SU-DHL-6 (cell line): ENCODE data around the gene COG5.

Source experiments
- EZH2phosphoT487 ChIP-seq: fragments of 200-600 bp; sonication (generic), shearing (Covaris generic); conservative IDR thresholded peaks from 2 replicates; pipeline ENCODE4 v1.6.1; 2018; ENCODE audit warnings: mild to moderate bottlenecking, antibody characterized with exemption, low read length, moderate library complexity, mixed read lengths
- TF ChIP-seq, protein P1 (sequence below): fragments of 200-600 bp; sonication (generic); IDR thresholded peaks from one replicate; pipeline ENCODE4 v1.5.1; 2017; ENCODE audit warnings: antibody characterized with exemption, mild to moderate bottlenecking, low read length, moderate library complexity; ENCODE audit not compliant: insufficient read depth, poor library complexity, severe bottlenecking

DNA sequence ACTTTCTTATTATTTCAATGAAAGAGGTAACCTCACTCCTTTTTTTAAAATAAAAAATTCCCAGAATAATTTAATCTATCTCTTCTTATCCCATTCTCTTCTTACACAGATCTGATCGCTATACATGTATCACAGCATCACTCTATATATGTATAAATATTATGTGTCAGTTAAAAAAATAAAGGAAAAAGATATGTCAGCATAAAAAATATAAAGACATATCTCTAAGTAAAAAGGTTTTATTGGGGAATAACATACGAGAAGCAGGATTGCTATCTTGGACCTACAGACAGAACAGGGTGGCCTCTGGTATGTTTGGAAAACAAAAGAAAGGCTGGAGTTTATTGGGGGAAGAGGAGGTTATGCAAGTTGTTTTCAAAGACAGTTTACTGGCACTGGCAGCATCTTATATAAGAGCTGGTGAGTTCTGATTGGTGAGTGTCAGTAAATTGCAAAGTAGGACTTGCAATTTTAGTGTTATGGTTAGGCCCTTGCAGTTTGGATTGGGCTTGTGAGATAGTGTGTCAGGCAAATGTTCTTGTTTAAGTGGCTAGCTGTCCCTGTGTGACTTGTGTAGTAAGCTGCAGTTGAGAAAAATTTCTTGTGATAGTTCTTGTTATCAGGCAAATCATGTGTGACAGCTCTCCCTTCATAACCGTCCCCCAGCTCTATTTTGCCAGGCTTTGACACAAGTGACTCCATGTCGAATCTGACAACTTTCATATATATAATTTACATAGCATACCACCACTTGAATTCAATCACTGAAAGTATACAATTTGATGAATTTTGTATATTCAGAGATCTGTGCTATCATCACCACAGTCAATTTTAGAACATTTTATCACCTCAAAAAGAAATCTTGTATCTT, 276.7 kb downstream of the COG5 start:
- TF ChIP-seq, protein P1, sequence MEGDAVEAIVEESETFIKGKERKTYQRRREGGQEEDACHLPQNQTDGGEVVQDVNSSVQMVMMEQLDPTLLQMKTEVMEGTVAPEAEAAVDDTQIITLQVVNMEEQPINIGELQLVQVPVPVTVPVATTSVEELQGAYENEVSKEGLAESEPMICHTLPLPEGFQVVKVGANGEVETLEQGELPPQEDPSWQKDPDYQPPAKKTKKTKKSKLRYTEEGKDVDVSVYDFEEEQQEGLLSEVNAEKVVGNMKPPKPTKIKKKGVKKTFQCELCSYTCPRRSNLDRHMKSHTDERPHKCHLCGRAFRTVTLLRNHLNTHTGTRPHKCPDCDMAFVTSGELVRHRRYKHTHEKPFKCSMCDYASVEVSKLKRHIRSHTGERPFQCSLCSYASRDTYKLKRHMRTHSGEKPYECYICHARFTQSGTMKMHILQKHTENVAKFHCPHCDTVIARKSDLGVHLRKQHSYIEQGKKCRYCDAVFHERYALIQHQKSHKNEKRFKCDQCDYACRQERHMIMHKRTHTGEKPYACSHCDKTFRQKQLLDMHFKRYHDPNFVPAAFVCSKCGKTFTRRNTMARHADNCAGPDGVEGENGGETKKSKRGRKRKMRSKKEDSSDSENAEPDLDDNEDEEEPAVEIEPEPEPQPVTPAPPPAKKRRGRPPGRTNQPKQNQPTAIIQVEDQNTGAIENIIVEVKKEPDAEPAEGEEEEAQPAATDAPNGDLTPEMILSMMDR: no peak
- no peak for TF ChIP-seq EZH2phosphoT487
